NCI-H146 treated with DMSO at 0.1 percent for 48 hours (cell line): ENCODE results near the gene ANO9.
"Not testable (repeated sequence)": the region's sequence is repeated elsewhere in the genome, so short reads cannot be mapped to it uniquely, and the experiment has no call there.

Source experiments
- DNase-seq: peaks from one replicate; lab custom pipeline; 2025; ENCODE audit not compliant: unreplicated experiment; lab: John Stamatoyannopoulos, UW

The ANO9 gene

DNA sequence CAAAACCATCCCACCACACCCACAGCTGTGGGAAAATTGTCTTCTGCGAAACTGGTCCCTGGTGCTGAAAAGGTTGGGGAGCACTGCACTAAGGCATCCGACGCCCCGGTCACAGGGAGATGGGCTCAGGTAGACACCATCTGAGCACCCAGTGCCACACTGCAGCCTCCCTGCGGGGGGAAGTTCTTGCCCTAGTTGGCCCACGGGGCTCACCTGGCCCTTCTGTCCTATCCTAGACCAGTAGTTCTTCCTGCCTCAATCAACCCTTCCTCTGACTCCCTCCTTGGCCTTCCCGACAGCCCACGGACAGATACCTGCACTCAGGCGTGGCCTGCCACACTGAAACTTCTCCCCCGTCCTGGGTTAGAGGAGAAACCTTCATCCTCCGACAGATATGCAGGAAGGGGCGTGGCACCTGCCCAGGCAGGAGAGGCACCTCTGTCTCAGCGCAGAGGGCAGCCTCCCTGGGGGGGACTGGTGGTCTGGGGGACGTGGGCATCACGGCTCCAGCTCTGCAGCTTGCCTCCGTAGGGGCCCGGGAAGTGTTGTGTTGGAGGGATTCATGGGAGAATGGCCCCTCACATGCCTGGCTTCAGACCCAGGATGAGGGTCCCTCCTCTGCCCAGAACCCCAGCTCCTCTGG lies 4.5 kb downstream of the ANO9 start:
- DNase-seq, result no peak

DNA sequence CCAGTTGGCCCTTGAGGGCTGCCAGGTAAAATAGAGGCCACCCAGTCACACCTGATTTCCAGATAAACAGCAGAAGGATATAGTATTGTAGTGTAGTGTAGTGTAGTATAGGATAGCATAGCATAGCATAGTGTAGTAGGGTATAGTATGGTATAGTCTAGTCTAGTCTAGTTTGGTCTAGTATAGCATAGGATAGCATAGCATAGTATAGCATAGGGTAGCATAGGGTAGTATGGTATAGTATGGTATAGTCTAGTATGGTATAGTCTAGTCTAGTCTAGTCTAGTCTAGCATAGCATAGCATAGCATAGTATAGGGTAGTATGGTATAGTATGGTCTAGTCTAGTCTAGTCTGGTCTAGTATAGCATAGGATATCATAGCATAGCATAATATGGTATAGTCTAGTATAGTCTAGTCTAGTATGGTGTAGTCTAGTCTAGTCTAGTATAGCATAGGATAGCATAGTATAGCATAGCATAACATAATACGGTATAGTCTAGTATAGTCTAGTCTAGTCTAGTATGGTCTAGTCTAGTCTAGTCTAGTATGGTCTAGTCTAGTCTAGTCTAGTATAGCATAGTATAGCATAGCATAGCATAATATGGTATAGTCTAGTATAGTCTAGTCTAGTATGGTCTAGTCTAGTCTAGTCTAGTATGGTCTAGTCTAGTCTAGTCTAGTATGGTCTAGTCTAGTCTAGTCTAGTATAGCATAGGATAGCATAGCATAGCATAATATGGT lies 6.6 kb downstream of the ANO9 start:
- DNase-seq, result not testable (repeated sequence)

DNA sequence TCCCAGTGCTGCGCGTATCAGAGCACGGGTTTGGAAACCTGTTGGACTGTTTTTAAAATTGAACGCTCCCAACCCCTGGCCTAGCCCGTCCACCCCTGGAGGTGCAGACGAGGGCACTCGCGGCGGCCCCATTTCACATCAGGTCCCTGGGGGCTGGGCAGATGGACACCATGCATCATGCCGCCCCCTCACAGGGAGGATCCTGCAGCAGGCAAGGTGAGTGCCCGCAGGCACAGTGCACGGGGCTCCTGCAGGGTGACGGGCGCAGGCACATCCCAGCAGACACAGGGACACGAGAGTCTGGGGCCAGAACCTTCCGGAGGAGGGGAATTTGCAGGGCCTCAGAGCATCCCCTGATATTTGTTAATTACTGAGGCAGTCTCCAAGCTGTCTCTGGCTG lies 7.3 kb downstream of the ANO9 start:
- DNase-seq, result no peak

DNA sequence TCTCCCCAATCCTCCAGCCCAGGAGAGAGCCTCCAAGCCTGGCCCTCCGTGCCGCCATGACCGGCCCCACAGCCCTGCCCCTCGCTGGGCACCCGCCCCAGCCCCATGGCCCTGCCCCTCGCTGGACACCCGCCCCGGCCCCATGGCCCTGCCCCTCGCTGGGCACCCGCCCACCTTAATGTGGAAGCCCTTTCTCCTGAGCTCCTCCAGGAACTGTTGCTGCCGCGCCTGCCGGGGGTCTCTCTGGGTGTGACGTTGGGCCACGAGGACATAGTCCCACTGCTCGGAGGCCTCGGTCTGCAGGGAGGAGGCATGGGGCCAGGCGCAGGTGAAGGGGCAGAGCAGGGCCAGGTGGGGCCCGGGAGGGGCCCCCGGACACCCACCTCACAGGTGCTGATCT lies 8.2 kb downstream of the ANO9 start:
- DNase-seq, result no peak

DNA sequence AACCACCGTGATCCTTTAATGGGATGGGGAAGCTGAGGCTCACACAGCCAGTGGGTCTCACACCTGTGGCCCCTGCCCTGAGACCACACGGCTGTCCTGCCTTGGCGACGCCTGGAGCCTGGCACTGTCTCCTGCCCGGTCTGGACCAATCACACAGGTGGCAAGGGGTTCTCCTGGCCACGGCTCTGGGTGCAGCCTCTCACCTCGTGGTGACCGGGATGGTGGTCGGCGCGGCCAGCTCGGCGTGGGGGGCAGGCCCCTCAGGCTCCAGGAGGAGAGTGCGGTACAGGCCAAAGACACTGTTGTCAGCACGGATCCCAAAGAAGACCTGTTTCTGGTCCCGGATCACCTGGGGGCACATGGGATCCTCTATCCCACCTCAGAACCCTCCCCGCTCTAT lies 8.7 kb downstream of the ANO9 start:
- no peak for DNase-seq

DNA sequence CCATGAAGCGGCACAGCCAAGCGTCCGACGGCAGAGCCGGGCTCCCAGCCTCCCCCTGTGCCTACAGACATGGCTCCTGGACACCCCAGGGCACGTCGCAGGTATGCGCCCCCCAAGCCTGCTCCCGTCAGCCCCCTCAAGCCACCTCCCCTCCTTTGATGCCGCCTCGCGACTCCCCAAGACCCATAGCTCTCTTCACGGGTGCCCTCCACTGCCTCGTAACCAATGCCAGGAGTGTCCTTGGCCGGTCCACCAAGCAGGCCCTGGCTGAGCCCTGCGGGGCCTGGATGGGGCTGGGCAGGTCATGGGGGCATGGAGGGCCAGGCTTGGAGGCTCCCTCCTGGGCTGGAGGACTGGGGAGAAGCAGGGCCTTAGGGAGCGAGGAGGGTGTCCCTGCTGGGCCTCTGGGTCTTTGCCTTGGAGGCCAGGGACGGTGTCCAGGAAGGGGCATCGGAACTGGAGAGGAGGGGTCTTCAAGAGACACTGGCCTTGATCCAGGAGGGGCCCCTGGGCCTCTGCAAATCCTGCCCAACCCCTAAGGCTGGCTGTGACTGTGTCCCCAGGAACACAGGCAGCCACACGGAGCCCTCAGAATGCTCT lies 9.2 kb downstream of the ANO9 start:
- no peak for DNase-seq

DNA sequence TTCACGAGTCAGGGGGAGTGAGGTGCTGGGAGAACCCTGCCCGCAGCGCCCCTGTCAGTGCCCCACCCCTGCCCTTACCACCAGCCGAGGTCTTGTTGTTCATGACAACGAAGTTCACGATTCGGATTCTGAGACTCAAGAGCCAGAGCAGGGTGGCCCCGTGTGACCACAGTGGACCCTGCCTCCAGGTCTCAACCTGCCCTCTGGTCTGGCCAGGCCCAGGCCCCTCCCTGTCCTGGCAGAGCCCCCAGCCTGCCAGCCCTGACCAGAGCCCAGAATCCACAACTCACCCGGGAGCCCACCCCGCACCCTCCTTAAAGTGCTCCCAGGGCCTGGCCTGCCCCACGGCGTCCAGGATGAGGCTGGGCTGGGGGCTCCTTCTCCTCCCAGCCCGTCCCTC lies 9.9 kb downstream of the ANO9 start:
- no peak for DNase-seq

DNA sequence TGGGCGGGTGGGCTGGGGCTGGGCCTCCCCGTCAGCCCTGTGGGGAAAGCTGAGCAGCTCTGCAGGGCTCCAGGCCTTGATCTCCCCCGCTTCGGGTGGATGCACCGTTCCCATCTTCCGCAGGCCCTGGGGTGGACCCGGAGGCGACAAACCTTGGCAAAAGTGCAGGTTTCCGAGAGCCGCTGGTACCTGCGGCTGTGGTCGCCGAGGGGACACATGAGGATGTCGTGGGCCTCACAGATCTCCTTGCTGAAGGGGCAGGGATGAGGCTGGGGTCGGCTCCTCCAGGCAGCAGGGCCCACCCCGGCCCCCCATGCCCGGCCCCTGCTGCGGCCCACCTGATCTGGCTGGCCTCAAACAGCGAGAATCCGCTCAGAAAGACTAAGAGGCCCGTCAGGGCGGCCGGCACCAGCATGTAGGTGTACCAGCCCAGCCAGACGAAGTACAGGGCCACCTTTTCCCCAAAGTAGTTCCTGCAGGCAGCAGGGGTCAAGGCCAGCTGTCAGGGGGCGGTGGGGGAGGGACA lies 11.8 kb downstream of the ANO9 start:
- DNase-seq, result no peak

DNA sequence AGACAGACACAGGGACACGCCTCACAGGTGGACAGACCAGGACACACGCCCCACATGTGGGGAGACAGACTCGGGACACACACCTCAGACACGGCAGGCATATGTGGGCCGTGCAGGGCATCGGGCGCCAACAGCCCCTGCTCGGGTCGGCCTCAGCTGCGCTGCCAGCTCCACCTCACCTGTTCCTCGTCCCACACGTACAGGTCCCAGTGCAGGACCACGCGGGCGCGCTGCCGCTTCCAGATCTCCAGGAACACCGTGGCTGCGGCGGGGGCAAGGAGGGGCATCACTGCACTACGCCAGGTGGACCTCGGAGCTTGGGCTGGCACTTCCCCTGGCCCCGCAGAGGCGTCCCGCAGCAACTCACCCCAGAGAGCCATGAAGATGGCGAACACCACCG lies 12.4 kb downstream of the ANO9 start:
- no peak for DNase-seq

DNA sequence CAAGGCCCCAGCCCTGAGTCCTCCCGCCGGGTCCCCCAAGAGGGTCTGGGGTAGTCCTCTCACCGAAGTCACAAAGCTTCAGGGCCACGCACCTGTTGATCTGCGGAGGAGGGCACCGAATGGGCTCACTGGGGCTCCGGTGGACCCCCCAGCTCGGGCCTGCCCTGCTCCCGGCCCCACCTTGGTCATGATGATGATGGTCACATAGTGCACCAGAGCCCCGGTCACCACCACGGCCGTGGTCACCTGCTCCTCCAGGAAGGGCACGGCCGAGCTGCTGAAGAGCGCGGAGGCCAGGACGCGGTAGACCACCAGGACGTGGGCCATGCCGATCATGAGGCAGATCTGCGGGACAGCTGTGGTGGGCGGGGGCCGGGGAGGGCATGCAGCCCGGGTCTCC lies 13.5 kb downstream of the ANO9 start:
- DNase-seq, result no peak

DNA sequence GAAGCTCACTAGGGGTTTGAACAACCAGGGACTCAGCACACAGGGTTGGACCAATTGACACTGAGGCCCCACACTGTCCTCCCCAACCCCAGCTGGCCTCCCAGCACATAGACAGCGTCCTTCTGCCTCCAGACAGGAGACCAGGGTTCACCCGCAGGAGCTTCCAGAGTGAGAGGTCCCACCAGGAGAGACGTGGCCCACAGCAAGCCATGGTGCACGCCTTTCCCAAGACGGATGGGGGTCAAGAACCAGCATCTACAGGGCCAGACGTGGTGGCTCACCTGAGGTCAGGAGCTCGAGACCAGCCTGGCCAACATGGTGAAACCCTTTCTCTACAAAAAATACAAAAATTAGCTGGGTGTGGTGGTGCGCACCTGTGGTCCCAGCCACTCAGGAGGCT lies 15.0 kb downstream of the ANO9 start:
- no peak for DNase-seq

DNA sequence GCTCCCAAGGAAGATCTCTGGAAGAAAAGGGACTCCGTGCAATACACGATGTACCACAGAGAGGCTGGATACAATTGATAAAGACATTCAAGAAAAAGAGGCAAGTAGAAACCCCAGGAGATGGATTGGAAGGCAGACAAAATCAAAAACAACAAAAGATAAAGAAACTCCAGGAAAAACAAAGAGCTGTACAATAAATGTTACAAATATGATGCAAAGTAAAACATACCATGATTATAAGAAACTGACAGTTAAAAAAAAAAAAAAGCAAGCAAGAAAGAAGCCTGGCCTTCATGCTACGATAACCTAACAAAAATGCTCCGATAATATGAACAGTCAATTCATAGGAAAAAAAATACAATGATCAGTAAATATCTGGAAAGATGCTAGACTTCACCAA lies 16.5 kb downstream of the ANO9 start:
- no peak for DNase-seq

DNA sequence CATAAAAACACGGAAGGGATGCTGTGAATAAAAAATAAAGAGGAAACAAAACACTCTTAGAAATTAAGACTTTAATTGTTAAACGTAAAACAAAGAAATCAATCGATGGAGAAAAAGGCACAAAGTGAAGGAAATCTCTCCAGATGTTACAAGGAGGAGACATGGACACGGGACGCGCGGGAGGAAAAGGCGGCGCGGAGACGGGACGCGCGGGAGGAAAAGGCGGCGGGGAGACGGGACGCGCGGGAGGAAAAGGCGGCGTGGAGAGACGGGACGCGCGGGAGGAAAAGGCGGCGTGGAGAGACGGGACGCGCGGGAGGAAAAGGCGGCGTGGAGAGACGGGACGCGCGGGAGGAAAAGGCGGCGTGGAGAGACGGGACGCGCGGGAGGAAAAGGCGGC lies 17.0 kb downstream of the ANO9 start:
- not testable (repeated sequence) for DNase-seq

DNA sequence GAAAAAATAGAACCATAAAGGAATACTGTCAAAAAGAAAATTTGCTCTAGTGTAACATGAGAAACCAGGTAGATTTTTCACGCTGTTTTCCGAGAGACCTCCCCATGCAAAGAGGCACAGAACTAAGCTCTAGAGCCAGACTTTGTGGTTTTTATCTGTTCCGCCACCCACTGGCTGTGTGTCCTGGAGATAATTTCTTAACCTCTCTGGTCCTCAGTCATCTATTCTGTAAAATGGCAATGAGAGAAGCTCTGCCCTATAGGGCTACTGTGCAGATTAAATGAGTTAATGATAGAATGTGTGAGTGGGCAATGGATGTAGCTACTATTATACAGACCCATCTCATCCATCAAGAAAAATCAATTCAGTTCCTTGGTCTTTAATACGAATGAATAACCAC lies 17.6 kb downstream of the ANO9 start:
- no peak for DNase-seq

DNA sequence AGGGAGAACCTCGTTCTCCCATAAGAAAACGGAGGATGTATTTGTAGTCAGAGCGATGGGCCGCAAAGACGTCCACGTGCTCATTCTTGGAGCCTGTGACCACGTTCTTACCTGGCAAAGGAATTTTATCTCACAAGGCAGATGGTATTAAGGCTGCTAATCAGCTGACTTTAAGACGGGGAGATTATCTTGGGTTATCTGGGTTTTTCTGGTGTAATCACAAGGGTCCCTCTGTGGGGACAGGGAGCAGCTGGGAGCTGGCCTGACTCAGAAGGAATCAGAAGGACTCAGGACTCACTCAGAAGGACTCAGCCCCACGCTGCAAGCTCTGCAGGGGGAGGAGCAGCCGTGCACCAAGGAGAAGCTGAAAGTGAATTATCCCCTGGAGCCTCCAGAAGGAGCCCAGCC lies 19.6 kb downstream of the ANO9 start:
- no peak for DNase-seq

DNA sequence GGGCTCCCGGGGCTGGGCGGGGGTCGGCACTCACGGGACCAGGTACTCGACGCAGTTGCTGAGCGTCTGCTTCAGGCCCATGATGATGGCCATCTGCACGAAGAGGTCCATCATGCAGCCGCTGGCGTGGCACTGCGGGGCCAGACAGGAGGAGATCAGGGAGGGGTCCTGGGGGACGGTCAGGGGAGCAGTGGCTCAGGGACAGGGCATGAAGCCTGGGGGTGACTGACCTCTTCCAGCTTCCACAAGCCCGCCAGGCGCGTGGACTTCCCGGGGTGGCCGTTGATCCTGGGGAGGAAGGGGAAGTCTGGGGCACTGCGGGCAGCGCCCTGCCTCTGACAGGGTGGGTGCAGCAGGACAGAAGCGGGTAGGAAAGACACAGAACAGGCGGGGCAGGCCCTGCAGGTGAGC lies 20.9 kb downstream of the ANO9 start:
- no peak for DNase-seq

DNA sequence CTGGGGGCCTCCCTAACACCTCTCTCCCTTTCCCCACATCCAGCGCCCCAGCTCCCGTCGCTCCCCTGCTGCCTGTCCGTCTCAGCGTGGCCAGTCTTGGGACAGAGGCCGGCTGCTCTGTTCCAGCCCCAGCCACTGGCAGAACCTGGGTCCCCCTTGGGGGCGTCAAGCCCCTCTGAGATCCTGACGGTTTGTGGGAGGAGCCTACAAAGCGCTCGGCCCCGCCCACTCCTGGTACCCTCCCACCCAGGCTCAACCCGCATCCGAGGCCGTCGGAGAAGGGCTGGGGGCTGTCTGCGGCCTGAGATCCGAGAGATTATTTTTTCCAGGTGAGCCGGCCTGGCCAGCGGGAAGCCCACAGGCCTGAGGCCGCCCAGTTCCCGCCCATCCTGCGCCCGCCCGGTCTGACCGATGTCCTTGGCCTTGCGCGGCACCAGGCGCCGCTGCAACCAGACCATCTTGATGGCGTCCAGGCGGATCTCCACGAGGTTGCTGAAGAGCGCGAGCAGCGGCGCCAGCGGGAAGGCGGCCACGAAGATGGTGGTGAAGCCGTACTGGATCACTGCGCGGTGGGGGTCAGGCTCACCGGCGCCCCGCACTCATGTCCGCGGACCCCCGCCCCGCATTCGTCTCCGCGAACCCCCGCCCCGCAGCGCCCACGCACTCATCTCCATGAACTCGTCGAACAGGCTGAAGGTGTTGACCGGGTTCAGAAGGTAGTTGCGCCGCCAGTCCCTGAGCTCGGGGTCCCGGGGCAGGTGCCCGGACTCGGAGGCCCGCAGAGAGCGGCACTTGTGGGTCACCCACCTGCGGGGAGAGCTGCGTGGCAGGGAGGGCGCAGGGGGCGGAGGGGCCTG lies 21.5 kb downstream of the ANO9 start:
- no peak for DNase-seq

DNA sequence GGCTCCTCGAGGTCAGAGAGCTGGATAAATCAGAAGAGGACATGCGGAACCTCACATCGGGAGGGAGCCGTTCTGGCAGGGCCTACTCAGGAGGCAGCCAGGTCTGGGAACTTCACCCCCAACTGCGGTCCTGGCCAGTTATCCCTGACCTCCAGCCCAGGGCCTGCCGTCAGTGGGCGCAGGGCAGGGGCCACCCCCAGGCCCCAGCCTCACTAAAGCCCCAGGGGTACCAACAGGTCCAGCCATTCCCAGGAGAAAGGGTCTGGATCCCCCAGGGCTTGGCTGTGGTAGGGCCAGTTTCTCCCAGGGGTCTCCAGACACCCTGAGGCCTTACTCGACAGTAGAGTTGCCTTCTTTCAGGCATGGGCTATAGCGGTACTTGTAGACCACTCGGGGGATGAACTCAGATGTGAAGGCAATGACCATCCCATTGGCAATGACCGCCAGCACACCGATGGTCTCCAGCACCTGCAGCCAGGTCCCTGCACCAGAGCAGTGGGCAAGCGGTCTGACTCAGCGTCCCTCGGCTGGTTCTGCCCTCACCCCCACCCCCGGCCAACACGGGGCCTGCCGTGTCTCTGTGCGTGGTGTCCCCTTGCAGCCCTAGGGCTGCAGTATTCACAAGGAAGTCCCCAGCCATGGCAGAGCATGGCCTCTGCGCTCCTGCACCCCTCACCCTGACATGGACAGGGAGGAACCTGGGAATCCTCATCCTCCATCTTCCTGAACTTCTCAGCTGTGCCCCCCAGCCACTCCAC lies 22.4 kb downstream of the ANO9 start:
- DNase-seq, result no peak

DNA sequence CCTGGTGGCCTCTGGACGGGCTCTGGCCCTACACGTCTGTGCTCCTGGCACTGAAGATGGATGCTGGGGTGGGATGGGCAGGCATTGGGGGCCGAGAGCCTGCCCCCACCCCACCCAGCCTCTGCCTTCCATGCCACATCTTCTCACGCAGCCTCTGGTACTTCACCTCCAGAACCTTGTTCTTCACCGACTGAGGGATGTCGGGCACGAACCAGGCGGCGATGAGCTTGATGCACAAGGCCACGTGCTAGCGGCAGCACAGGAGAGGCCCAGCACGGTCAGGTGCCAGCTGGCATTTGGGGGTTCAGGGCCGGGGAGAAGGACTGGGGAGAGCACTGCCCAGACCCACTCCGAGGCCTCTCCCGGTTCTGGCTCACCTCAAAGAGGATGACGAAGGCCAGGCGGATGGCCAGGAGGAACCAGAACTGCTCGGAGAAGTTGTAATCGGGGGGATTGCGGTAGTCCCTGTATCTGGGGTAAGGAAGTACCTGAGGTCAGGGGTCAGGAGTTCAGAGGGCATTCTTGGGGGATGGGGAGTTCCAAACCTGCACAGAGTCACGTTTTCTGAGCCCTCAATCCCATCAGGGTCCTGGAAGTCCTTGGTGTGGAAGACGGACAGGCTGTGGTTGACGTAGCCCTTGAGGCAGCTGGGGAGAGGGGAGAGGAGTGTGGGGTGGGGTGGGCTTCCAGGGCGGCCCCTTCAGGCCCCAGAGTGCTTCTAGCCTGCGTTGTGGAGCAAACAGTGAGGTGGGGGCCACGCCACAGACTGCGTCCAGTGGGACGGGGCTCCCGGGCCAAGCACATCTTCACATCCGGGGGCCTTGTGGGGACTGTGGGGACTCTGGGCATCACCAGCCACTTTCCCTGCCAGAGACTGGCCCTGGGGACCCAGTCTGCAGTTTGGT lies 23.2 kb downstream of the ANO9 start:
- DNase-seq, result no peak
